Activated CD4-positive, CD25-positive, alpha-beta regulatory T cell (primary cell): ENCODE measurements around the gene TMEM183A.

Experiments used
- DNase-seq, 4 experiments: peaks; one replicate each; lab custom pipeline; 2025; lab: John Stamatoyannopoulos, UW

TMEM183A gene

GRCh38 chr1:203028784-203029553, 21.8 kb downstream of the TMEM183A start:
- DNase-seq, result no peak

DNA sequence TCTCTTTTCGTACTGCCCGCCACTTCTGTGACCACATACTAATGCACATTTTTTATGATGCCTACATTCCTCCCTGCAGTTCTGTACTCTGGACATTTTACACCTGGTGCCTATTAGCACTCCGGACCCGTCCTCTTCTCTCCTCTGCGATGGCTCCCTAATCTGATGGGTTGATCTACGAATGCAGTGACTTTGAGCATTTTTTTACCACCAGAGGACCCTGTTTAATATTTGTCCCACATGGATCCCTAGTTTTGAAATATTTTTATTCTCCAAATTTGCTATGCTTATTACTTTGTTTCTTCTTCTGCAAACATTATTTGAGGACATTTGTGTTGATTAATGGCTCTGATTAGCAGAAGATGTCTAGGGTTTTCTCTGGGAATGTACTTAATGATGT, 24.3 kb downstream of the TMEM183A start:
- no peak for DNase-seq

GRCh38 chr1:203033287-203033686, 26.1 kb downstream of the TMEM183A start:
- DNase-seq, result no peak

GRCh38 chr1:203033917-203034316, 26.7 kb downstream of the TMEM183A start:
- DNase-seq, result no peak

DNA sequence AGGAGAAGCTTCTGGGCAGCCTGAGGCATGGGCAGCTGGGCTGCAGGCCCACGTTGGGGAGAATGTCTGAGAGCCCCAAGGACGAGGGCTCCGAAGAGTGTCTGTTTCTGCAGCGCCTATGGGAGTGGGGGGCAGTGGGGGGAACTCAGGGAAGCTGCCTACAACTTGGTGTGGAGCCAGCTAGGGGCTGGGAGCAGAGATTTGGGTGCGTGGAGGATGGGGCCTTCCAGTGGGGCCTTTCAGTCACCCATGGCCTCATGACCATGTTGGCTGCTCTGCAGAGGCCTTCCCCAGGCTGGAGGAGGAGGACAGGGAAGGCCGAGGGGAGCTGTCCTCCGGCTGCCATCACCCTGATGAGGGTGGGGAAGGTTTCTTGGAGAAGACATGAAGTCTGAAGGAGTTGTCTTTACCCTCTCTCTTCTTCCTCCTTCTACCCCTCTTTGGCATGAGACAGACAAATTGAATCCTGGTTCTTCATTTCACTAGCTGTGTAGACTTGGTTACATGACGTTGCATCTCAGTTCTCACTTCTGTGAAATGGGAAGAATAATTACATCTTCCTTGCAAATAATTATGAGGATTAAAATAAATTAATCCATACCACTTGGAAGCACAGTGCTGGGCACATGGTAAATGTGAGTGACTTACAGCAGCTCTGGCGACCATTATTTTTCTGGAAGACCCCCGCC, 27.4 kb downstream of the TMEM183A start:
- DNase-seq, result no peak

DNA sequence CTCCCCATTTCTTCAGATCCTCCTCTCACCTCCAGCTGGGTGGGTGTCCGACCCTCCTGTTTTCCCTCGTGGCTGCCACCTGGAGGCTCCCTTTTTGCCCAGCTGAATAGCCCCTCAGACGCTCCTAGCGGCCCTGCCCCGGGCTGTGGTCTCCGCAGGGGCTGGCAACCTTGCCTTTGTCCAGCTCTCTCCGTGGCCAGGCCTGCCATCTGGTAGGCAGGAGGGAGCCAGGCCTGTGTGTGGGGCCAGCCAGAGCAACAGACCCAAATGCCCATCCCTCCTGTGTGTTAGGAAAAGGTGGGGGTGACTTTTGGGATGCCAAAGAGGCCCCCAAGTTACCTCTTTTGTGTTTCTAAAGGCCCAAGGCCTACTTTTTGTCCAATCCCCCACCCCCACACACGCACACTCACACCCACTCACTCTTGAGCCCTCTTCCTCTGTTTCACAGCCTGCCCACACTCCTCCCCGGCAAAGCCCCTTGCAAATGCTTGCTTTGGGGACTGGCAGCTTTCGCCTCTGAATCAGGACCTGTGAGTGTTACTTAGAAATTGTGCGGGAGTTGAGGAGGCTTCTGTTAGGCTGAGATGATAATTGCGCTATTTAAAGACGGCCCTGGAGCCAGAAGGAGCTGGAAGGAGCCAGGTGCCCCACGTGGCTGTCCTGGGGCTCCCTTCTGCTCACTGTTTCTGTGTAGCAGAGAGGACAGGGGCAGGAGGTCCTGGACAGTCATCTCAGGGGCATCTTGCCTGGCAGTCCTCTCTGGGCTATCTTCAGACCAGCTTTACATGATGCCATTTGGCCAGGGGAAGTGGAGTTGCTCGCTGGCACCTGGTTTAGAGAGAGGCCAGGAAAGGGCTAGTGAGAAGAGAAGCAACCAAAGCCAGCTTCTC, 28.2 kb downstream of the TMEM183A start:
- no peak for DNase-seq

DNA sequence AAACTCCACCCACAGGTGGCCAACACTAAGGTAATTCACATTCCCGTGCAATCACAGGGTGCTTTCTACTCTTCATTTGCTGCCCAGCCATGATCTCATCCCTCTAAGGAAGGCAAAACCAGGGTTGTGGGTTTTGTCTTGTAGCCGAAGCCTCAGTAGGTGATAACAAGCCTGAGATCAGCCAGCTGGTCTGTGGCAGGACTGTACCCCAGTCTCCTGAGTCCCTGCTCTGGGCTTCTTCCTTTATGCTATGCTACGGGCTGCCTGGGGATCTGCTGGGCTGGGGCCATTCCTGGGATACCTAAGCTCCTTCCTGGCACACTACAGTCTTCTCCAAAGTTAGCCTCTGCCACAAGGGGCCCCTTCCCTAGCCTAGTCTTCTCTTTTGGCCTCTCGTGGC, 29.0 kb downstream of the TMEM183A start:
- no peak for DNase-seq

GRCh38 chr1:203036537-203036936, 29.4 kb downstream of the TMEM183A start:
- DNase-seq, result no peak

GRCh38 chr1:203037509-203038190, 30.5 kb downstream of the TMEM183A start:
- DNase-seq, result no peak

DNA sequence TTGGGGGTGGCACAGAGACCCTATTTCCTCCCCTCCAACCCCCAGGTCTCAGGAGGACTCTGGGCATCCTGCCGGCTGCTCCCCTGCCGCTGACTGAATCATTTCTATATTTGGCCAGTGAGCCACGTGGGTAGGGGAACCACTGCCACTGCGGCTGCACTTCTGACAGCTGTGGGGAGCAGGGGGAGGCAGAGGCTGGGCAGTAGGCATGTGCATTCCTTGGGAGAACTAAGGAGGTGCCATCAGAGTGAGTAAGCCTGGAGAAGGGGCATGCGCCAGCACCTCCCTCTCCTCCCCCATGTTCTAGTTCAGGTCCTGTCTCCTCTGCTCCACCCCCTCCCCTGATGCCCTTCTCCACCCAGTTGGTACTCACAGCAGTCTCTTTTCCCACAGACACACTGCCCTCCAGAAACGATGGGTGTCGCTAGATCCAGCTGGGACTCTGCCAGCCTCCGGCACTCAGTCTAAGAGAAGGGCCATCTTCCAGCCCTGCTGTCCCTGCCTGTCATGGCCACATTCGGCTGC, 31.1 kb downstream of the TMEM183A start:
- DNase-seq, result no peak

GRCh38 chr1:203038891-203039608, 31.9 kb downstream of the TMEM183A start:
- peak in 3 of 4 experiments; percentile 14 to 51 (median 14) for DNase-seq

DNA sequence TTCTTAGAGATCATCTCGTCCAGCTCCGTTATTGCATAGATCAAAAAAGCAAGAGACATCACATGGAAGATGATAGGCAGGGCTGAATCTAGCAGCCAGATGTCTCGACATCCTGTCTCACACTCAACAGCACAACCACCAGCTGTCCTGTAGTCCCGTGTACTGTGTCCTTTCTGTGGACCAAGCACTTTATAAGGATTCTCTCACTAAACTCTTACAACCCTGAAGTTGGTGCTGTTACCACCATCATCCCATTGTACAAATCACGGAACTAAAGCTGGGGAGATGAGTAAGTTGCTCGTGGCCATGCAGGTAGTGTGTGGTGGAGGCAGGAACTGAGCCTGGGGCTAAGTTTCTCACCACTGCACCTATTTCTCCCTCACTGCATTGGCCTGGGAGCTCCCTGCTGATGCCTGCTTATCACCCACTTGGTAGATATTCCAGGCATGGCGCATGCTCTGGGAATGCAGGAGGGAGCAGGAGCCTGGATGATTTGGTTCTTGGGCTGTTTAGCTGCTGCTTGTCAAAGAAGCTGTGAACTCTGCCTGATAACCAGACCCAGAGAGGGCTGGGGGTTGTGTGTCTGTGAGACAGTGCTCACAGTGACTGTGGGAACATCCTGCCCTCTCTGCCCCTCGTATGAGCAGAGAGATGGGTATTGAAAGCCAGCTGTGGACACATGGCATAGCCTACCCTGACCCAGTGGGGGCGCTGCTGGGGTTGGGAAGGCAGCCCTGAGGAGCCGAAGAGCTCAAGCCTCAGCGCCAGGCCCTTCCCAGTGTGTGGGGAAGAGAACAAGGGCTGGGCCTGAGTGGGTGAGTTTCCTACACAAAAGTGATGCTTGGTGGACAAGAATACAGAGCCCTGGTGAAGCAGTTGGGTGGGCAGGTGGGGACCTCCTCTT, 32.7 kb downstream of the TMEM183A start:
- no peak for DNase-seq

- no peak for DNase-seq
These were observed 33.5 kb downstream of the TMEM183A start for GRCh38 chr1:203040513-203041275.

GRCh38 chr1:203041351-203041932, 34.3 kb downstream of the TMEM183A start:
- DNase-seq, result no peak

GRCh38 chr1:203043830-203044545, 36.8 kb downstream of the TMEM183A start:
- DNase-seq, result no peak

DNA sequence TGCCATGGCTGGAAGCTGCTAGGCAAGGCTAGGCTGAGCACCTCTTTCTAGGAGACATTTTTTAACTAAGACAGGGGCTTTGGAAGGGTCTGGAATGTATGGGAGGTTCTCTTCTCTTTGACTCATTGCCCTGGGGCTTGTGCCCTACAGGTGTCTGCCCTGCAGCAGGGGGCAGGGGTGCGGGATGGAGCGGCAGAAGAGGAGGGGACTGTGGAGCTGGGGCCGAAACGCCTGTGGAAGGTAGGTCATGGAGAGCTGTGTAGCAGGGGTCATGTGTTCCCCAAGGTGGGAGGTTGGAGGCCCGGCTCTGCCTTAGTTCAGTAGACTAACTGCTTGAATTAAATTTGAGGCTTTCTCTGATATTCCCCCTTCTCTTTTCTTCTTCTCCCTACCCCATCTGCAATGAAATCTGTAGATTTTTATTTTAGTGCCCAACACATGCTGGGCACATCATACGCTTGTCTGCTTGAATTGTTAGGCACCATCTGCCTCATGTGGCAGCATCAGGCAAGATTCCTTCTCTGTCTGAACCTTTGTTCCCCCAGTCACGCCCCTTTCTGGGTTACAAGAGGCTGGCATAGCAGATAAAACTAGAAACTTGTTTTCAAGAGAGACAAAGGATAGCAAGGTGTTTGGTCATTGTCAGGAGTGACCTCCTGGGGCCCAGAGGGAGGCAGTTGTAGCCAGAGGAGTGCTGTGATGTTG, 37.5 kb downstream of the TMEM183A start:
- no peak for DNase-seq

DNA sequence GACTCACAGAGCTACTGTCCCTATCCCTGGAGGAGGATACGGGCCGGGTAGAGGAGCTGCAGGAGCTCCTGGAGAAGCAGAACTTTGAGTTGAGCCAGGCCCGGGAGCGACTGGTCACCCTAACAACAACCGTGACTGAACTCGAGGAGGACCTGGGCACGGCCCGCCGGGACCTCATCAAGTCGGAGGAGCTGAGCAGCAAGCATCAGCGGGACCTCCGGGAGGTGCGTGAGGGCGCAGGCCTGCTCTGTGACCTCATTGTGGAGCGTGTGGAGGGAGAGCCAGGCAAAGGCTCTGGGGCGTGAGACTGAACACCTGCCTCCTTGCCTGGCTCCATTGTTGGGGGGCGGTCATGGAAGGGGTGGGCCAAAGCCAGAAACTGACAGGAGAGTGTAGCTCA, 38.2 kb downstream of the TMEM183A start:
- DNase-seq, result no peak
